ENCODE measurements around the gene BCHE.

Gene BCHE

DNA sequence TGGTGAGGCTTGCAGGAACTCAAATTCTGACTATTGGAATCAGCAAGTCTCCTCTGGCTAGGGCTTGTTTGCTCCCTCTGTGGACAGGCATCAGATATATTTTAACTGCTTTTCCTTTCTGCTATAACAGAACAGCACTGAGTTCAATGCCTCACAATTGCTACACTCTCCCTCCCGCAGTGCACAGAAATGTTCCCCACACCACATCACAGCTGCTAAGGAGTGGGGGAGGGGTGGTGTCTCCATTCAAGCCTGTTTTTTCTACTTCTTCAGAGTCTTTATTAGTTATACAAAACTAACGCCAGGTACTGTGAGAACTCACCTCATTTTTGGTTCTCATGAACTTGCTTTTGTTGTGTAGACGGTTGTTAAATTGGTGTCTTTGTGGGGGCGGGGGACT lies 68.5 kb downstream of the BCHE start:
- peak; percentile 67 for DNase-seq (ENCODE audit: low read depth, low spot score)
- H3K4me3 ChIP-seq (ENCODE audit: low read length): no peak overlapping the region

DNA sequence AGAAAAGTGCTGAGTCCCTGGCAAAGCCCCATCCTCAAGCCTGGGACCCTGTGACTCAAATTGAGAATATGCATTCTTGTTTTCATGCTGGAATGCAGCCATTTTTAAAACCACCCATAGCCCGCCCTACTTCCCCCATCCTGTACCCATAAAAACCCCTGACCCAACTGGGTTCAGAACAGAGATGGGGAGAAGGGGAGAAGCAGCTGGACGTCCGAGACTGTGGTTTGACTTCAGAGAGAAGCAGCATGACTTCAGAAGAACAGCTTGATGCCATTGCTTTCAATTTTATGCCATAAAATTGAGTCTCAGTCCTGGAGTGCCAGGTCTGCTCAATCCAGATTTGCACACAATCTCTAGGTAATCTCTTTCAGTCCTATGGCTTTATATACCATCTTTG lies 78.2 kb downstream of the BCHE start:
- no peak for DNase-seq (ENCODE audit: low read depth, low spot score)
- H3K4me3 ChIP-seq (ENCODE audit: low read length): no peak overlapping the region

DNA sequence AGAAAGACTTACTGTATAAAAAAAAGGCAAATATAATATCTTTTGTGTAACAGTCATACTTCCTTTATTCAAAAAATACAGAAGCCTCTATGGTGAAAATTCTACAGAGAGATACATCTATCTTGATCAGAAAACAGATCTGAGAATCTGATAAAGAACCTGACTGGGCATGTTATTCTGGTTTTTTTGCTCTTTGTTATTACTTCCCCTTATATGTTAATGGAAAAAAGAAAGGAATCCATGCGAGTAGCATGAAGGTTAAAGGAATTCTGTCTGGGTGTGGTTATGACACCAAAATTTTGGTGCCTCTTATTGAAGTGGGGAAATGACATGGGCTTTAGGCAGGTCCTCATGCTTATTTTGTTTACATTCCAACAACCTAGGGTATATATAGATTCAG lies 81.7 kb downstream of the BCHE start:
- H3K4me3 ChIP-seq (ENCODE audit: low read length): no peak overlapping the region
- no peak for DNase-seq (ENCODE audit: low read depth, low spot score)

DNA sequence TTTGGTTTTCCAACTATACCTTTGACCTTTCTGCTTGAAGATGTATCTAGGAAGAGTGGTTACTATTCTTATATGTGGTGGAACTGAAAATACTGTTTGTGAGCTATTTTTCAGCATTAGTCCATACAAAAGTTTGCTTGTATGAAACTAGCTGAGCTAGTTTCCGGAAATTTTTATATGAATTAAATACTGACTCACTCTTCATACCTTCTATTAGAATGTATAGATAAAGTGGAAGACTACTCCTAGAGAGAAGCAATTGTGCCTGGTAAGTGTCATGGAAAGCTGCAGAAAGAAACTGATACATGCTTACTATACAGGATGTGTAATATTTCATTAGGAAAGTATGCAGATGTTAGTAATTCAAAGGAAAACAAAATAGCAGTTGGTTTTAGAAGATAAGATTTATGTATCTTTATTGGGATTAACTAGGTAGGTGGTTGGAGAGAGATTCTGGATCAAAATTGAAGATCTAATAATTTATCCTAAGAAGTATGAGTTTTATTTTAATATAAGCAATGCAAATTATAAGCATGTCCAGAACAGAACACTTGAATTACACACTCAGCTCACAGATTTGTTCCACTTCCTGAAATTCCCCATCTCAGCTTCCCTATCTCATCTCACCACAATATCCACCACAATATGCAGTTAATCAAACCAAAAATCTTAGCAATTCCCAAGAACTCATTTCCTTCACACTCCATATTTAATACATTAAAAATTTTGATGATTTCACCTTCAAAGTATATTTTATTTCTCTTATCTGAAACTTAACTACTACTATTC lies 82.8 kb downstream of the BCHE start:
- no peak for DNase-seq (ENCODE audit: low read depth, low spot score)
- no peak overlapping the region for H3K4me3 ChIP-seq (ENCODE audit: low read length)

DNA sequence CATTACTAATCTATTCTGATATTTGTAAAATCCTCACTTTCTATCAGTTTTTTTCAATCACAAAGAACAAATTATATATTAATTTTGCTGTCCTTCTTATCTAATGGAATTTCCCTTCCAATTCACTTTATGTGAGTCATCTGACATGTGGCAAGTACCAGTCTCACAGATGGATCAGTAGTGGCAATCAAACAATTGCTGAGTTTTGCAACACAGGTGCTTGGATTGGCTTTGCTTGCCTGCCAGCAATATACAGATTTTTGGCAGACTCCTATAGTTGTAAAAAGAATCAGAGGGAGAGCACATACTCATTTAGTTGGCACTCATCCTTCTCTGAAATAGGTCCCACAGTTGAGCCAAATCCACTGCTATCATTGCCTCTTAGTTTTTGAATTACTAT lies 83.7 kb downstream of the BCHE start:
- DNase-seq (ENCODE audit: low read depth, low spot score): no peak
- no peak overlapping the region for H3K4me3 ChIP-seq (ENCODE audit: low read length)

DNA sequence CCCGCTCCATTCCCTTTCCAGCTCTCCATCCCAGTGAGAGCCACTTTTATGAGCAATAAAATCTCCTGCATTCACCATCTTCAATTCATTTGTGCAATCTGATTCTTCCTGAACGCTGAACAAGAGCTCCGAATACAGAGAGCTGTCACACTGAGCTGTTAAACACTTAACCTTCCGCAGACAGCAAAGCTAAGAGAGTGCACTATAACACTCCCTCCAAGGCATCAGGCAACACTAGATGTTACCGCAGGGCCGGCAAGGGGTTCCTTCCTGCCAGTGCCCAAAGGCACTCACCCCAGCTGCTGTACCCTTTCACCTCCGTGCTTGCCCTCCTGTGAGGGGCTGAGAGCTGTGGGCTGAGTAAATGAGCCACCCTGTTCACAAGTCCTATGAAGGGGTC lies 85.6 kb downstream of the BCHE start:
- DNase-seq (ENCODE audit: low read depth, low spot score): no peak
- no peak overlapping the region for H3K4me3 ChIP-seq (ENCODE audit: low read length)

DNA sequence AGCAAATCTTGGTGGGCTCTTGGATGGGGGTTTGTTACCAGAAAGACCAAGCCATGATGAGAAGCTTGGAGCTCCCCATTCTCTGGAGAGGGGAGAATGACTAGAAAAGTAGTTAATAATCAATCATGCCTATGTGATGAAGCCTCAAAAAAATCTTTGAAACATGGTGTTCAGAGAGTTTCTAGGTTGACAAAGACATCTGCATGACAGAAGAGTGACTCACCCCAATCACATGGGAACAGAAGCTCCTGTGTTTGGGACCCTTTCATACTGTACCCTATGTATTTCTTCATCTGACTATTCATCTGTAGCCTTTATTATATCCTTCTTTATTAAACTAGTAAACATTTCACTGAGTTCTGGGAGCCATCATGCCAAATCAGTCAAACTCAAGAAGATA lies 87.4 kb downstream of the BCHE start:
- no peak for DNase-seq (ENCODE audit: low read depth, low spot score)

DNA sequence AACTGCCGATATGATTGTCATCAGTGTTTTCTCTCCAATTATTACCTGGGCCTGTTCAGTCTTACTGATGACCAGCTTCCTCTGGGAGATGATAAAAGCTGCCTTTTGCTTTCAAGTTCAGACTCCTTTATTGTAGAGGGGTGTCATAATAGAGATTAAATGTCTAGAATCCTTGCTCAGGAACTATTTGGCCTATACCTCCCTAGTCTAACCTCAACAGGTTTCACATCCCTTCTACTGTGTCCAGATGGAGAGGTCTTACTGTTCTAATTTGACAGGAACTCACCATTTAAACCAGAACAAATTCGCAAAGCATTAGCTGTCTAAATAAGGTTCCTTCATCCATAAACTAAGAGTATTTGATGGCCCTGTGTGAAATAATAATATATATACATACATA lies 88.0 kb downstream of the BCHE start:
- no peak for DNase-seq (ENCODE audit: low read depth, low spot score)
- H3K4me3 ChIP-seq (ENCODE audit: low read length): no peak overlapping the region

More for the DNA sequence above, 87.4 kb downstream of the BCHE start:
- no peak overlapping the region for H3K4me3 ChIP-seq (ENCODE audit: low read length)

DNA sequence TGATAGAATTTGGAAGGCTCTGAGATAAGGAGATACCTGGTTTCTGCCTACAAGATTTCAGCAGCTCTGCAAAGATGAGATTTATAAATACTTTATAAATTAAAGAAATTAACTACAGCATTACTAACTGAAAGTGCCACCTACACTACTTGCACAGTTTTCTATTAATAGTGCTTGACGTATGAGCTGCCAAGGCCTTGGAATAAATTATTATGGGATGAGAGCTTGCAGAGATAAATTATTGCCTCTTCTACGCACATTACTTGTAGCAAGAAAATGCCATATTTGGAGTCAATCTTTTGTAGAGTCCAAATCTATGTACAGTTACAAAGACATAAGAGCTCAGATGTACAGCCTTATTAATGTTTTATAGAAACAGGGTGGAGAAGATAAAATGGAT lies 89.1 kb downstream of the BCHE start:
- DNase-seq (ENCODE audit: low read depth, low spot score): no peak

DNA sequence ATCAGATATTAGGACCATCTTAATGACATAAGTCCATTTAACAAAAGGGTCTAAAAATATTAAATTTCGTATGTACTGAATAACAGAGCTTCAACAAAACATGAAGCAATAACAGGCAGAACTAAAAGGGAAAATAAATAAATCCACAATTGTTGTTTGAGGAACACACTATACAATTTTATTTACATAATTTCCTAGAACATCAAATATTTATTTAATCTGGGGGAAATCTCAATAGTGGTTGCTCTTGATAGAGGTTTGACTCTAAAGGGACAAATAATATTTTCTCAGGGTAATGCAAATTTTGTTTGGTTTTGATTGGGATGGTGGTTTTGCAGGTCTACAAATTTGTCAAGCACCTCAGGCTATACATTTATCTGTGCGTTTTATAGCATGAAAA lies 90.3 kb downstream of the BCHE start:
- H3K4me3 ChIP-seq (ENCODE audit: low read length): no peak overlapping the region

More for the DNA sequence above, 89.1 kb downstream of the BCHE start:
- no peak overlapping the region for H3K4me3 ChIP-seq (ENCODE audit: low read length)

DNA sequence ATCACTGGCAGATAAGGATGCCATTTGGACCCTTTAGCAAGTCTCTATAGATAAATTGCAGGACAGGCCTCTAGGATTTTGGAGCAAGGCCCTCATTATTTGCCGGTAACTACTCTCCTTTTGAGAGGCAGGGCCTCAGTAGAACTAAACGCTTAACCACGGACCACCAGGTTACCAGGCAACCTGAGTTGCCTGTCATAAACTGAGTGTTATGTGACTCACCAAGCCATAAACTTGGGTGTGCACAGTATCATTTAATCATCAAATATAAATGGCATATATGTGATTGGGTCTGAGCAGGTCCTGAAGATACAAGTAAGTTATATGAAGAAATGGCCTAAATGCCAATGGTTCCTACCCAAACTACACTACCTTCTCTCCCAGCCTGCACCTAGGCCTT lies 93.2 kb downstream of the BCHE start:
- H3K4me3 ChIP-seq (ENCODE audit: low read length): no peak overlapping the region
- DNase-seq (ENCODE audit: low read depth, low spot score): no peak

More for the DNA sequence above, 90.3 kb downstream of the BCHE start:
- no peak for DNase-seq (ENCODE audit: low read depth, low spot score)

DNA sequence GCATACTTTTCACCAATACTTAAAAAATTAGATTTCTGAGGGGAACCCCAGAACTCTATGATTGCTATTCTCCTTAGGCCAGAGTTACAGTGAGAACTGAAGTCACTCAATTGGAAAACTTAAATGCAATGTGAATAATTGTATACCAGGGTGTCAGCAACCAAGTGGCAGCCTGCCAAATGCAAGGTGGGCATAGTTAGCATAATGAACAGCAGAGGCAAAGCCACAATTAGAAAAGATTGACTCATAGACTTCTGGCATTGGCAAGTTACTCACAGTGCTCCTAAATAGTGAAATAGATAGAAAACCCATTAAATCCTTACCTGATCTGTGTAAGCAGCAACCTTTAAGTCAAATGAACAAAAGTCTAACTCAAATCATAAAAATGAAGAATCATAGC lies 94.9 kb downstream of the BCHE start:
- no peak for DNase-seq (ENCODE audit: low read depth, low spot score)

DNA sequence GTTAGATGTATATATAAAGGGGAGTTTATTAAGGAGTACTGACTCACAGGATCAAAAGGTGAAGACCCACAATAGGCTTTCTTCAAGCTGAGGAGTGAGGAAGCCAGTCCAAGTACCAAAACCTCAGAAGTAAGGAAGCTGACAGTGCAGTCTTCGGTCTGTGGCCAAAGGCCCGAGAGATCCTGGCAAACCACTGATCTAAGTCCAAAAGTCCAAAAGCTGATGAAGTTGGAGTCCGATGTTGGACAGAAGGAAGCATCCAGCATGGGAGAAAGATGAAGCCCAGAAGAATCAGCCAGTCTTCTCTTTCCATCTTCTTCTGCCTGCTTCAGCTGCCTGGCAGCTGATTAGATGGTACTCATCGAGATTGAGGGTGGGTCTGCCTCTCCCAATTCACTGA lies 107.5 kb downstream of the BCHE start:
- DNase-seq (ENCODE audit: low read depth, low spot score): no peak
- no peak overlapping the region for H3K4me3 ChIP-seq (ENCODE audit: low read length)

More for the DNA sequence above, 94.9 kb downstream of the BCHE start:
- no peak overlapping the region for H3K4me3 ChIP-seq (ENCODE audit: low read length)

DNA sequence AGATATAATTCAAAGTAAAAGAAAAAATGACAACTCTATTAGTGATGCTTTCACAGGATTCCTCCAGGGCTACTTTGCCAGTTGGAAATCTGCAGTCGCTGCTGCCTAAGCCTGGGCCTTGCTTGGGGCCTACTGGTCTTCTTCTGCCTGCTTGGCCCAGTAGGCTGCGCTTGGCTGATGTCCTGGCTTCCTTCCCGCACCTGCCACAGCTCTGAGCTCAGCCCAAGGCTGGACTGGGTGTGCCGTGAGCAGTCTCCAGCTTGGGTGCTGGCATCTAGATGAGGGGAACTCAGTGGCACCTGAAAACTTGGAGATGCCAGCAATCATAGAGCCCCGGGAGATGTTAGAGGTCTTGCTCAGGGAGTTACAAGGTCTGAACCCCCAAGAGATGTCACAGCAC lies 108.3 kb downstream of the BCHE start:
- no peak for DNase-seq (ENCODE audit: low read depth, low spot score)
- H3K4me3 ChIP-seq (ENCODE audit: low read length): no peak overlapping the region

DNA sequence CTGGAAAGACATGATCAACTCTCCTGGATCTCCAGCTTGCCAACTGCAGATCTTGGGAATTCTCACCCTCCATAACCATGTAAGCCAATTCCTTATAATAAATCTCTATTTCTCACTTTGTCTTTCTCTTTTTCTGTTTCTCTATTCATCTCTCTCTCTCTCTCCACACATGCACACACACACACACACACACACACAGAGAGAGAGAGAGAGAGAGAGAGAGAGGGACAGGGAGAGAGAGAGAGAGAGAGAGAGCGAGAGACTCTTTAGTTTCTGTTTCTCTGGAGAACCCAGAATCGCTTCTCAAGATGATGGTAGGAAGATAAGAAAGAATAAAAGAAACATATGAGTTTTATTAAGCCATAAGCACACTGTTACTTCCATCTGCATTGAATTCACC lies 111.9 kb downstream of the BCHE start:
- no peak overlapping the region for H3K4me3 ChIP-seq (ENCODE audit: low read length)
- no peak for DNase-seq (ENCODE audit: low read depth, low spot score)

Data from Jurkat, Clone E6-1 (cell line).